Fibroblast of lung (primary cell): ENCODE measurements around the gene PCGF5.

Experiments
- EZH2 ChIP-seq: IDR thresholded peaks from 2 replicates; pipeline ENCODE4 v1.5.1; 2012; ENCODE audit warnings: low read length, control low read depth, mild to moderate bottlenecking; ENCODE audit errors: missing control alignments
- TF ChIP-seq, protein P1 (sequence below), 2 donors: IDR thresholded peaks in 1 of 2; conservative IDR thresholded peaks in 1 of 2; 1 replicate in 1 of 2; 2 replicates in 1 of 2; pipeline ENCODE4 v1.5.1; 2011 to 2012; ENCODE audit warnings: low read length in 2 of 2, control low read depth in 1 of 2, inconsistent platforms in 1 of 2, low read depth in 1 of 2, mild to moderate bottlenecking in 1 of 2

- TF ChIP-seq, protein P1, sequence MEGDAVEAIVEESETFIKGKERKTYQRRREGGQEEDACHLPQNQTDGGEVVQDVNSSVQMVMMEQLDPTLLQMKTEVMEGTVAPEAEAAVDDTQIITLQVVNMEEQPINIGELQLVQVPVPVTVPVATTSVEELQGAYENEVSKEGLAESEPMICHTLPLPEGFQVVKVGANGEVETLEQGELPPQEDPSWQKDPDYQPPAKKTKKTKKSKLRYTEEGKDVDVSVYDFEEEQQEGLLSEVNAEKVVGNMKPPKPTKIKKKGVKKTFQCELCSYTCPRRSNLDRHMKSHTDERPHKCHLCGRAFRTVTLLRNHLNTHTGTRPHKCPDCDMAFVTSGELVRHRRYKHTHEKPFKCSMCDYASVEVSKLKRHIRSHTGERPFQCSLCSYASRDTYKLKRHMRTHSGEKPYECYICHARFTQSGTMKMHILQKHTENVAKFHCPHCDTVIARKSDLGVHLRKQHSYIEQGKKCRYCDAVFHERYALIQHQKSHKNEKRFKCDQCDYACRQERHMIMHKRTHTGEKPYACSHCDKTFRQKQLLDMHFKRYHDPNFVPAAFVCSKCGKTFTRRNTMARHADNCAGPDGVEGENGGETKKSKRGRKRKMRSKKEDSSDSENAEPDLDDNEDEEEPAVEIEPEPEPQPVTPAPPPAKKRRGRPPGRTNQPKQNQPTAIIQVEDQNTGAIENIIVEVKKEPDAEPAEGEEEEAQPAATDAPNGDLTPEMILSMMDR (conservative IDR thresholded peaks at IDR 0.05 in 1 of 2, IDR thresholded peaks at IDR 0.05 in 1 of 2; ENCODE audit: low read depth in 1 of 2, low read length in 2 of 2) = no peak
- no peak for TF ChIP-seq EZH2
Measured at GRCh38 chr10:91250341-91250740, 29.9 kb downstream of the PCGF5 start.
